LNCaP clone FGC (cell line): ENCODE results near the gene NHSL1.

Source experiments
- DNase-seq: peaks from one replicate; pipeline ENCODE4 v3.0.0-alpha.2; 2011; ENCODE audit warnings: low read depth
- H3K4me3 ChIP-seq: 2 replicates; pipeline ENCODE4 v1.5.1; 2011; ENCODE audit warnings: mild to moderate bottlenecking, low read depth, low read length, control low read depth
- CTCF ChIP-seq: IDR thresholded peaks from 2 replicates; pipeline ENCODE4 v1.5.1; 2012; ENCODE audit warnings: mild to moderate bottlenecking; ENCODE audit not compliant: control insufficient read depth, insufficient read depth; ENCODE audit errors: extremely low read depth

The NHSL1 gene

GRCh38 chr6:138424004-138424904 lies 75.0 kb downstream of the NHSL1 start:
- TF ChIP-seq CTCF, result no peak
- no peak for DNase-seq
- H3K4me3 ChIP-seq, result no peak overlapping the region

- no peak overlapping the region for H3K4me3 ChIP-seq
- DNase-seq, result no peak
- TF ChIP-seq CTCF, result no peak
Measured at GRCh38 chr6:138422861-138423260, 76.4 kb downstream of the NHSL1 start.

- TF ChIP-seq CTCF, result no peak
- DNase-seq, result no peak
- no peak overlapping the region for H3K4me3 ChIP-seq
Measured at GRCh38 chr6:138421608-138422007, 77.7 kb downstream of the NHSL1 start.

- no peak for TF ChIP-seq CTCF
- no peak overlapping the region for H3K4me3 ChIP-seq
- DNase-seq, result no peak
Measured at GRCh38 chr6:138421089-138421488, 78.2 kb downstream of the NHSL1 start.

- no peak for DNase-seq
- TF ChIP-seq CTCF, result no peak
- no peak overlapping the region for H3K4me3 ChIP-seq
Measured at GRCh38 chr6:138420356-138420755, 78.9 kb downstream of the NHSL1 start.

- no peak for TF ChIP-seq CTCF
- no peak for DNase-seq
- no peak overlapping the region for H3K4me3 ChIP-seq
Measured at GRCh38 chr6:138419766-138420165, 79.5 kb downstream of the NHSL1 start.
